ENCODE measurements around the gene CBFA2T2.

Gene CBFA2T2

GRCh38 chr20:33537608-33538007 is 47.7 kb downstream of the CBFA2T2 start:
- no peaks in the 10 kb centered on the region for H3K27me3 ChIP-seq (replicated peaks; ENCODE audit: control insufficient read depth, insufficient read depth, low read length)
- H3K4me3 ChIP-seq (replicated peaks; ENCODE audit: low read depth, low read length) = no peak overlapping the region
- H3K36me3 ChIP-seq (ENCODE audit: control insufficient read depth, insufficient read depth, low read length) = no peaks in the 10 kb centered on the region
- DNase-seq (ENCODE audit: extremely low read depth, insufficient read length) = no peak
- no peak for TF ChIP-seq CTCF (IDR thresholded peaks at IDR 0.05; ENCODE audit: insufficient read depth, low read length, poor library complexity, severe bottlenecking)

DNA sequence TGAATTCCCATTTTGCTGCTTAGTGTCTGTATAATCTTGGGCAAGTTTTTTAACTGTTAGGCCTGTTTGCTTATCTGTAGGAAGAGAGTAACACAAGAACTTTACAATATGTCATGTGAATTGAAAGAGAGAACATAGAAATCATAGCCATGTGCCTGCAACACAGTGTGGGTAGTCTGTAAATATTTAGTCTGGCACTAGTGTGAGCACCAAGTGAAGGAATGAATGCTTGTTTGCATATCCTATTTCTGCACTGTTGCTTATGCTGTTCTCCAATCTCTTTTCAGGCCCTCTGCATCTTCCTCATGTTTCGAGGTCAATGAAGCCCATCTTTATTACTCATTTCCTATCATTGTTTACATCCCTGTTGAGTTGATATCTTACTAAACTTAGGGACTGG is 49.2 kb downstream of the CBFA2T2 start:
- H3K4me3 ChIP-seq (replicated peaks; ENCODE audit: low read depth, low read length) = no peak overlapping the region

GRCh38 chr20:33540427-33540826 is 50.5 kb downstream of the CBFA2T2 start:
- no peak for TF ChIP-seq CTCF (IDR thresholded peaks at IDR 0.05; ENCODE audit: insufficient read depth, low read length, poor library complexity, severe bottlenecking)
- Histone ChIP-seq H3K36me3 (ENCODE audit: control insufficient read depth, insufficient read depth, low read length) (no peaks in the 10 kb centered on the region), H3K27me3 (replicated peaks; ENCODE audit: control insufficient read depth, insufficient read depth, low read length) (no peaks in the 10 kb centered on the region), H3K4me3 (replicated peaks; ENCODE audit: low read depth, low read length) (no peak overlapping the region)
- DNase-seq (ENCODE audit: extremely low read depth, insufficient read length) = no peak

More for the DNA sequence above, 49.2 kb downstream of the CBFA2T2 start:
- no peak for TF ChIP-seq CTCF (IDR thresholded peaks at IDR 0.05; ENCODE audit: insufficient read depth, low read length, poor library complexity, severe bottlenecking)
- Histone ChIP-seq H3K27me3 (replicated peaks; ENCODE audit: control insufficient read depth, insufficient read depth, low read length) (no peaks in the 10 kb centered on the region), H3K36me3 (ENCODE audit: control insufficient read depth, insufficient read depth, low read length) (no peaks in the 10 kb centered on the region)
- DNase-seq (ENCODE audit: extremely low read depth, insufficient read length) = no peak

GRCh38 chr20:33541074-33541473 is 51.2 kb downstream of the CBFA2T2 start:
- no peaks in the 10 kb centered on the region for H3K36me3 ChIP-seq (ENCODE audit: control insufficient read depth, insufficient read depth, low read length)
- no peak for DNase-seq (ENCODE audit: extremely low read depth, insufficient read length)
- no peaks in the 10 kb centered on the region for H3K27me3 ChIP-seq (replicated peaks; ENCODE audit: control insufficient read depth, insufficient read depth, low read length)
- H3K4me3 ChIP-seq (replicated peaks; ENCODE audit: low read depth, low read length) = no peak overlapping the region
- TF ChIP-seq CTCF (IDR thresholded peaks at IDR 0.05; ENCODE audit: insufficient read depth, low read length, poor library complexity, severe bottlenecking) = no peak

GRCh38 chr20:33541797-33542196 is 51.9 kb downstream of the CBFA2T2 start:
- no peaks in the 10 kb centered on the region for H3K27me3 ChIP-seq (replicated peaks; ENCODE audit: control insufficient read depth, insufficient read depth, low read length)
- TF ChIP-seq CTCF (IDR thresholded peaks at IDR 0.05; ENCODE audit: insufficient read depth, low read length, poor library complexity, severe bottlenecking) = no peak
- no peak for DNase-seq (ENCODE audit: extremely low read depth, insufficient read length)
- H3K4me3 ChIP-seq (replicated peaks; ENCODE audit: low read depth, low read length) = no peak overlapping the region
- H3K36me3 ChIP-seq (ENCODE audit: control insufficient read depth, insufficient read depth, low read length) = no peaks in the 10 kb centered on the region

- H3K27me3 ChIP-seq (replicated peaks; ENCODE audit: control insufficient read depth, insufficient read depth, low read length) = no peaks in the 10 kb centered on the region
- DNase-seq (ENCODE audit: extremely low read depth, insufficient read length) = no peak
- H3K4me3 ChIP-seq (replicated peaks; ENCODE audit: low read depth, low read length) = no peak overlapping the region
- no peaks in the 10 kb centered on the region; the same call in 1 of the 2 replicates for H3K36me3 ChIP-seq (ENCODE audit: control insufficient read depth, insufficient read depth, low read length)
- TF ChIP-seq CTCF (IDR thresholded peaks at IDR 0.05; ENCODE audit: insufficient read depth, low read length, poor library complexity, severe bottlenecking) = no peak
Observed at GRCh38 chr20:33545763-33546162, 55.9 kb downstream of the CBFA2T2 start.

Measured in GM06990 (cell line).